Measurements from ENCODE around the gene RPL39L. TPM values are rescaled to one million over a fixed set of nuclear protein-coding genes. Genes with fewer than 3 reads are reported as not detected.

RPL39L gene
- total and polyA plus RNA-seq, 2 of the 13 experiments (the other 11 are each of a cell fraction or from before 2014, with no cell fraction given), result not detected

DNA sequence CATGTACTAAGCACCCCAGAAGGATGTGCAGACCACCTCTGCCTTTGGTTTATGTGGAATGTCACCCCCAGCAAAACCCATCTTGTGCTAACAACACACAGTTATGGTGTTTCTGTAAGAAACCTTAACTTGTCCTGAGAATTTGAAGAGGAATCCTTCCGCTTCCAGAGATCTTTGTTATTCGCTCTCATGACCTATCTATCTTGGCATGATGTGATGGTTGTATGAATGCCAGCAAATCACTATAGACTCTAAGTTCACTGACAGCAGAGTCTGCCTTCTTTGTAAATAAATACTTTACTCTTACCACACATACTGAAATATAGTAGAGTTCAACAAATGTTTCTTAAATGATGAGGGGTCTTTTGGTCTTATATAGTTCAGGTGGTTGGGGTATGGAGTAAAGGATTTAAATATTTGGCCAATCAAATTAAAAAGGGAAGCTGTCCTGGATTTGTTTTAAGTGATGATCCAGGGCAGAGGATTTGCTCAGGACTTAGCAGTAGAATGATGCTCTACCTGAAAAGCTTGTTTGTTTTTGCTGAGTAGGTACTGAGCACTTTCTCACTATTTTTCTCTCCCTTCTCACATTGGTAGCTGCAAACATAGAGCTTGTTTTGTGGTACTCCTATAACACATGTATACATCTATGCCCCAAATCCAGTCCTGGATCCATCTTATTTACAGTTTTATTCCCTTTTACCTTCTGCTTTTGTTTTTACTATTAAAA, 30.1 kb upstream of the RPL39L start:
- H3K4me1 ChIP-seq (ENCODE audit: insufficient read depth, low read length), result peaks cover 17% of the 10 kb centered on the region
- H3K27ac ChIP-seq (ENCODE audit: extremely low read length, insufficient read depth, low read length), result no peak overlapping the region
- CTCF ChIA-PET (ENCODE audit: low intra/inter-chr PET ratio, low total read pairs), result no interaction called here
- POLR2A ChIA-PET, result no interaction called here
- no peaks in the 10 kb centered on the region for H3K79me2 ChIP-seq (ENCODE audit: insufficient read depth, low read length)
- no peak overlapping the region for H3K9ac ChIP-seq (ENCODE audit: insufficient read depth, low read depth, low read length)
- TF ChIP-seq ZNF678 (CRISPR knock-in tag; IDR thresholded peaks at IDR 0.05), result no peak
- ATAC-seq (no peak), DNase-seq (ENCODE audit: low spot score) (no peak), FAIRE-seq (no peak)
- in situ Hi-C loops (cut with HindIII; ENCODE audit: extremely low pct_ligation_motif_present, low pct_unique_long_range_greater_than_20kb) (no loop called here), intact Hi-C loops (cut with micrococcal nuclease; ENCODE audit: unreplicated experiment) (no loop called here)
- H3K9me3 ChIP-seq (ENCODE audit: low read length), result no peaks in the 10 kb centered on the region
- H3K4me3 ChIP-seq (replicated peaks in 1 of 3; ENCODE audit: insufficient read depth in 1 of 3, low read depth in 2 of 3, low read length in 3 of 3), result no peak overlapping the region
- 58% methylated on average over 2 of the region's 2 CpGs for WGBS (ENCODE audit: low lambda C conversion rate)
- H2AFZ ChIP-seq (ENCODE audit: low read length), result no peak overlapping the region
- no peak overlapping the region for H3K4me2 ChIP-seq (ENCODE audit: low read depth, low read length)
- no TSS peak for BruUV-seq (replicated peaks)
- H4K20me1 ChIP-seq (ENCODE audit: insufficient read depth, low read length), result no peaks in the 10 kb centered on the region
- H3K27me3 ChIP-seq (ENCODE audit: control insufficient read depth in 1 of 2, insufficient read depth in 2 of 2, low read length in 2 of 2), result no peaks in the 10 kb centered on the region
- H3K36me3 ChIP-seq (replicated peaks in 1 of 2; ENCODE audit: control insufficient read depth in 1 of 2, insufficient read depth in 2 of 2, low read length in 2 of 2), result no peaks in the 10 kb centered on the region

DNA sequence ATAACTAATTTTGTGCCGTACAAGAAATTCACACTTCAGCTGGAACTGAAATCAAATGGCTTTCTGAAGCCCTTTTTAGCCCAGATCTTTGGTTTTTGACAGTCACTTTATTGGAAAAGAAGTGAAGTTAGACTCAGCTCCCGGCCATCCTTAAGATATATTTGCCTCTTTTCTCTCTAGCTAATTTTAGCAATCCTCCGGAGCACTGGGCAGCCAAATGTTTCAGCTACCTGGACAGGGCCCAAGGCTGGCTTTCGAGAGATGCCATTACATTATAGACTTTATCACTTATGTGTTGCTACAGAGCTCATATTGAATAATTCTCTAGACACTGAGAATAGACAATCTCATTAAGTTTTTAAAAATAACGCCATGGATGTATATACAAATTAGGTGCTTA, 28.5 kb upstream of the RPL39L start:
- Histone ChIP-seq H3K79me2 (ENCODE audit: insufficient read depth, low read length) (no peaks in the 10 kb centered on the region), H3K9ac (ENCODE audit: insufficient read depth, low read depth, low read length) (no peak overlapping the region), H2AFZ (ENCODE audit: low read length) (no peak overlapping the region), H3K27ac (ENCODE audit: extremely low read length, insufficient read depth, low read length) (no peak overlapping the region), H3K36me3 (replicated peaks in 1 of 2; ENCODE audit: control insufficient read depth in 1 of 2, insufficient read depth in 2 of 2, low read length in 2 of 2) (no peaks in the 10 kb centered on the region), H3K4me2 (ENCODE audit: low read depth, low read length) (no peak overlapping the region), H4K20me1 (ENCODE audit: insufficient read depth, low read length) (no peaks in the 10 kb centered on the region), H3K9me3 (ENCODE audit: low read length) (no peaks in the 10 kb centered on the region), H3K27me3 (ENCODE audit: control insufficient read depth in 1 of 2, insufficient read depth in 2 of 2, low read length in 2 of 2) (no peaks in the 10 kb centered on the region), H3K4me3 (replicated peaks in 1 of 3; ENCODE audit: insufficient read depth in 1 of 3, low read depth in 2 of 3, low read length in 3 of 3) (no peak overlapping the region), H3K4me1 (ENCODE audit: insufficient read depth, low read length) (peaks cover under 1% of the 10 kb centered on the region; the same call in 1 of the 2 replicates)
- no peak for DNase-seq (ENCODE audit: low spot score)
- ATAC-seq, result no peak
- CTCF ChIA-PET (ENCODE audit: low intra/inter-chr PET ratio, low total read pairs), result no interaction called here
- TF ChIP-seq BHLHE40 (IDR thresholded peaks at IDR 0.05; ENCODE audit: low read length), result no peak
- no peak for TF ChIP-seq ARHGAP35 (CRISPR knock-in tag; IDR thresholded peaks at IDR 0.05; ENCODE audit: borderline replicate concordance)
- no peak for TF ChIP-seq ZNF891 (CRISPR knock-in tag; IDR thresholded peaks at IDR 0.05)
- TF ChIP-seq, protein P1, sequence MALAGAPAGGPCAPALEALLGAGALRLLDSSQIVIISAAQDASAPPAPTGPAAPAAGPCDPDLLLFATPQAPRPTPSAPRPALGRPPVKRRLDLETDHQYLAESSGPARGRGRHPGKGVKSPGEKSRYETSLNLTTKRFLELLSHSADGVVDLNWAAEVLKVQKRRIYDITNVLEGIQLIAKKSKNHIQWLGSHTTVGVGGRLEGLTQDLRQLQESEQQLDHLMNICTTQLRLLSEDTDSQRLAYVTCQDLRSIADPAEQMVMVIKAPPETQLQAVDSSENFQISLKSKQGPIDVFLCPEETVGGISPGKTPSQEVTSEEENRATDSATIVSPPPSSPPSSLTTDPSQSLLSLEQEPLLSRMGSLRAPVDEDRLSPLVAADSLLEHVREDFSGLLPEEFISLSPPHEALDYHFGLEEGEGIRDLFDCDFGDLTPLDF (CRISPR knock-in tag; IDR thresholded peaks at IDR 0.05), result no peak
- no peak for TF ChIP-seq PLRG1 (conservative IDR thresholded peaks at IDR 0.05)
- TF ChIP-seq ZNF335 (CRISPR knock-in tag; IDR thresholded peaks at IDR 0.05), result no peak
- TF ChIP-seq NFIB (CRISPR knock-in tag; IDR thresholded peaks at IDR 0.05; ENCODE audit: borderline replicate concordance), result no peak
- no peak for TF ChIP-seq SYNCRIP (IDR thresholded peaks at IDR 0.05; ENCODE audit: insufficient read depth, low read depth, low read length)
- TF ChIP-seq RFXAP (CRISPR knock-in tag; IDR thresholded peaks at IDR 0.05; ENCODE audit: borderline replicate concordance), result no peak
- no peak for TF ChIP-seq MED1 (CRISPR knock-in tag; IDR thresholded peaks at IDR 0.05)
- BruUV-seq (replicated peaks), result no TSS peak
- no peak for FAIRE-seq
- POLR2A ChIA-PET, result no interaction called here
- in situ Hi-C loops (cut with HindIII; ENCODE audit: extremely low pct_ligation_motif_present, low pct_unique_long_range_greater_than_20kb) (no loop called here), intact Hi-C loops (cut with micrococcal nuclease; ENCODE audit: unreplicated experiment) (no loop called here)
- 41% methylated on average over 5 of the region's 5 CpGs for WGBS (ENCODE audit: low lambda C conversion rate)

Measured in HepG2 (cell line).